Lower leg skin (tissue), 3 donors: ENCODE results near the gene CADM3.

Experiments used
- POLR2A ChIP-seq, 2 donors: fragments of 450-650 bp; IDR thresholded peaks; one replicate each; pipeline ENCODE4 v1.6.1; 2016 to 2017; ENCODE audit warnings: antibody characterized with exemption in 2 of 2, mild to moderate bottlenecking in 1 of 2, moderate library complexity in 1 of 2
- TF ChIP-seq, protein P1 (sequence below), 3 donors: fragments of 450-650 bp; IDR thresholded peaks; one replicate each; pipeline ENCODE4 v1.5.1; 2016; ENCODE audit warnings: antibody characterized with exemption in 3 of 3, mild to moderate bottlenecking in 3 of 3, moderate library complexity in 2 of 3

DNA sequence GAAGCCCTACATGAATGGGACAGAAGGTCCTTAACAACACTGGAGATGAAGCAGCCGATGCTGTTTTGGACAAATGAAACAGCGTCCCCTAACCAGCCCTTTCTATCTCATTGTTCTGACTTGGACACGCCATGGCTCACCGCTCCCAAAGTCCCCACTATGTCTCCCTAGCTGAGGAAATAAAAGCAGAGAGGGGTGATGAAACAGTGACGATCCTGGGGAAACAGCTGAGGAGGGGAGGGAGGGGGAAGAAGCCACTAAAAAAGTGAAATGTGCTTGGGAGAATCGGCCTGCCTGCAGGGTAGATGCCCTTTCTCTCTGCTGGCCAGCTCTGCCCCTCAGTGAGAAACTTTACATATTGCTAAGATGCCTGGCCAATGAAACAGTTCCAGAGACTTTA lies 32.2 kb downstream of the CADM3 start:
- TF ChIP-seq POLR2A (IDR thresholded peaks at IDR 0.05), result no peak
- TF ChIP-seq, protein P1, sequence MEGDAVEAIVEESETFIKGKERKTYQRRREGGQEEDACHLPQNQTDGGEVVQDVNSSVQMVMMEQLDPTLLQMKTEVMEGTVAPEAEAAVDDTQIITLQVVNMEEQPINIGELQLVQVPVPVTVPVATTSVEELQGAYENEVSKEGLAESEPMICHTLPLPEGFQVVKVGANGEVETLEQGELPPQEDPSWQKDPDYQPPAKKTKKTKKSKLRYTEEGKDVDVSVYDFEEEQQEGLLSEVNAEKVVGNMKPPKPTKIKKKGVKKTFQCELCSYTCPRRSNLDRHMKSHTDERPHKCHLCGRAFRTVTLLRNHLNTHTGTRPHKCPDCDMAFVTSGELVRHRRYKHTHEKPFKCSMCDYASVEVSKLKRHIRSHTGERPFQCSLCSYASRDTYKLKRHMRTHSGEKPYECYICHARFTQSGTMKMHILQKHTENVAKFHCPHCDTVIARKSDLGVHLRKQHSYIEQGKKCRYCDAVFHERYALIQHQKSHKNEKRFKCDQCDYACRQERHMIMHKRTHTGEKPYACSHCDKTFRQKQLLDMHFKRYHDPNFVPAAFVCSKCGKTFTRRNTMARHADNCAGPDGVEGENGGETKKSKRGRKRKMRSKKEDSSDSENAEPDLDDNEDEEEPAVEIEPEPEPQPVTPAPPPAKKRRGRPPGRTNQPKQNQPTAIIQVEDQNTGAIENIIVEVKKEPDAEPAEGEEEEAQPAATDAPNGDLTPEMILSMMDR (IDR thresholded peaks at IDR 0.05), result no peak
